ENCODE measurements around the gene CORO6. TPM values are rescaled to one million over a fixed set of nuclear protein-coding genes. Genes with fewer than 3 reads are reported as not detected.

The CORO6 gene
- total and polyA plus RNA-seq, 4 experiments from 2014 or later, result 1.6 to 2.2 TPM; not detected in 2

- H3K4me1 Mint-ChIP-seq, result peaks cover 17 to 41% (median 29%) of the 10 kb centered on the region in 4 donors
- no peaks in the 10 kb centered on the region for H3K27me3 Mint-ChIP-seq
- ChIA-PET CTCF (ENCODE audit: partially characterized antibody) (interaction anchor here (0.6 to 22.5 kb wide), 22 partner anchors 9 to 316 kb away, joined by 3 to 523 read pairs (median 3); partner anchors contain the start of genes ABHD15, ANKRD13B and TP53I13), POLR2A (ENCODE audit: partially characterized antibody) (interaction anchor here (0.7 to 6.9 kb wide), 19 partner anchors 9 to 896 kb away, joined by 3 to 127 read pairs (median 4); partner anchors contain the start of genes ABHD15, ANKRD13B, BLMH and GIT1)
- H3K27ac Mint-ChIP-seq, result peak overlapping the region; percentile 83 to 97 (median 92)
- Histone ChIP-seq H3K4me3 (ENCODE audit: low read length in 2 of 2) (peak overlapping the region; percentile 89 to 92), H3K27me3 (ENCODE audit: insufficient read depth, low read length) (no peaks in the 10 kb centered on the region), H3K4me1 (ENCODE audit: insufficient read depth, low read length) (peaks cover 57% of the 10 kb centered on the region), H3K36me3 (ENCODE audit: insufficient read depth, low read length) (no peaks in the 10 kb centered on the region), H3K9me3 (ENCODE audit: control insufficient read depth in 1 of 2, low read length in 2 of 2) (no peaks in the 10 kb centered on the region), H3K27ac (ENCODE audit: low read depth, low read length) (peak overlapping the region; percentile 47)
- no peaks in the 10 kb centered on the region for H3K9me3 Mint-ChIP-seq
- peak; percentile 82 to 86 (median 84) for DNase-seq
- H3K4me3 Mint-ChIP-seq, result peak overlapping the region; percentile 88 to 94 (median 92)
- intact Hi-C loops (cut with micrococcal nuclease), result loop anchor here (1.0 to 10.0 kb wide), 3 partner anchors 26 to 479 kb away; partner anchors contain the start of genes GIT1 and TP53I13
- H3K36me3 Mint-ChIP-seq, result peaks cover 0 to 1% of the 10 kb centered on the region in 2 donors
Observed at GRCh38 chr17:29615492-29616299, 7.0 kb downstream of the CORO6 start.

- no peaks in the 10 kb centered on the region for H3K36me3 ChIP-seq (ENCODE audit: insufficient read depth, low read length)
- CTCF ChIA-PET (ENCODE audit: partially characterized antibody), result interaction anchor here (0.6 to 22.5 kb wide), 15 partner anchors 8 to 316 kb away, joined by 3 to 523 read pairs (median 3); partner anchors contain the start of genes ABHD15, ANKRD13B and TP53I13
- POLR2A ChIA-PET (ENCODE audit: partially characterized antibody), result interaction anchor here (0.7 to 6.9 kb wide), 15 partner anchors 10 to 895 kb away, joined by 3 to 127 read pairs (median 6); partner anchors contain the start of genes ABHD15, ANKRD13B, GIT1 and NUFIP2
- Mint-ChIP-seq H3K9me3 (no peaks in the 10 kb centered on the region), H3K36me3 (peaks cover 0 to 1% of the 10 kb centered on the region in 2 donors), H3K27ac (peak overlapping the region; percentile 83 to 97 (median 92)), H3K4me3 (peak overlapping the region; percentile 88 to 94 (median 92)), H3K27me3 (no peaks in the 10 kb centered on the region), H3K4me1 (peaks cover 17 to 41% (median 29%) of the 10 kb centered on the region in 4 donors)
- intact Hi-C loops (cut with micrococcal nuclease), result loop anchor here (1.0 to 10.0 kb wide), 3 partner anchors 26 to 480 kb away; partner anchors contain the start of genes GIT1 and TP53I13
- H3K4me1 ChIP-seq (ENCODE audit: insufficient read depth, low read length), result peaks cover 57% of the 10 kb centered on the region
- no peaks in the 10 kb centered on the region for H3K27me3 ChIP-seq (ENCODE audit: insufficient read depth, low read length)
- no peaks in the 10 kb centered on the region for H3K9me3 ChIP-seq (ENCODE audit: control insufficient read depth in 1 of 2, low read length in 2 of 2)
- peak overlapping the region; percentile 47 for H3K27ac ChIP-seq (ENCODE audit: low read depth, low read length)
- H3K4me3 ChIP-seq (ENCODE audit: low read length in 2 of 2), result peak overlapping the region; percentile 89 to 92
- peak; percentile 79 to 88 (median 84) for DNase-seq
Observed at GRCh38 chr17:29615048-29615385, 7.7 kb downstream of the CORO6 start.

DNA sequence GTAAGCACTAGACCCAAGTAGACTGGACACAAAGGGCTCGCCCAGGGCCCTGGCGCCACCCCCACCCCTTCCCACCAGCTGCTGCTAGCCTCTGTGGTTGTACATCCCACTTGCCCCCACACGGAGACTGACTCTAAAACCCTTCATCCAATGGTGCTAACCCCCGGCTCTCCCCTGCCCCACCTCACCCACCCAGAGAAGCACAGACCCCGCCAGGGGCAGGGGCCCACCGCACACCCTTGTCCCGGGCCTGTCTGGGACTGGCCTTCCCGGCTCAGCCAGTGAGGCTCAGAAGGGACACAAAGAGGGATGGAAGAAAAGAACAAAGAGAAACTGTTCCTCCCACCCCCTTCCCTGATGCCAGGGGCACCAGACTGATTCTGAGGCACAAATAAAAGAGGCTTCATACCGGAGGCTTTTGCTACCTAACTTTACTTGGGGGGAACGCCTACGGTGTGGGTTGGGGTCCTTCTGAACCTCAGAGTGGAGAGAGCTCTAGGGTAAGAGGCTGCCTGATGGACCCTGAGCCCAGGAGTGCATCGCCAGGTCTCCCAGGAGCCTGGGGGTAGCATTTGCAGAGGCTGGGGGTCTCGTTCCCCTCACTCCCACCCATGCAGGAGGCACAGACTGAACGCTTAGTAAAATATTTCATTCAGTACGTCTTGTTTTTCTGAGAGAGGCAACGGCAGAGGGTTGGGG, 8.2 kb downstream of the CORO6 start:
- peak overlapping the region; percentile 83 to 97 (median 92) for H3K27ac Mint-ChIP-seq
- Histone ChIP-seq H3K36me3 (ENCODE audit: insufficient read depth, low read length) (no peaks in the 10 kb centered on the region), H3K27me3 (ENCODE audit: insufficient read depth, low read length) (no peaks in the 10 kb centered on the region), H3K4me3 (ENCODE audit: low read length in 2 of 2) (peak overlapping the region; percentile 89 to 92), H3K9me3 (ENCODE audit: control insufficient read depth in 1 of 2, low read length in 2 of 2) (no peaks in the 10 kb centered on the region), H3K27ac (ENCODE audit: low read depth, low read length) (peak overlapping the region; percentile 47), H3K4me1 (ENCODE audit: insufficient read depth, low read length) (peaks cover 57% of the 10 kb centered on the region)
- CTCF ChIA-PET (ENCODE audit: partially characterized antibody), result interaction anchor here (0.8 to 22.5 kb wide), 10 partner anchors 7 to 244 kb away, joined by 3 to 523 read pairs (median 5); partner anchors contain the start of genes ABHD15, ANKRD13B and TP53I13
- DNase-seq, result peak in 1 of 5 donors; percentile 13
- no peaks in the 10 kb centered on the region for H3K9me3 Mint-ChIP-seq
- peaks cover 0 to 1% of the 10 kb centered on the region in 2 donors for H3K36me3 Mint-ChIP-seq
- no peaks in the 10 kb centered on the region for H3K27me3 Mint-ChIP-seq
- peak overlapping the region; percentile 88 to 94 (median 92) for H3K4me3 Mint-ChIP-seq
- POLR2A ChIA-PET (ENCODE audit: partially characterized antibody), result interaction anchor here (0.7 to 6.9 kb wide), 17 partner anchors 10 to 895 kb away, joined by 3 to 127 read pairs (median 6); partner anchors contain the start of genes ABHD15, ANKRD13B, GIT1 and NUFIP2
- intact Hi-C loops (cut with micrococcal nuclease), result loop anchor here (1.0 to 10.0 kb wide), 3 partner anchors 25 to 480 kb away; partner anchors contain the start of genes GIT1 and TP53I13
- peaks cover 17 to 41% (median 29%) of the 10 kb centered on the region in 4 donors for H3K4me1 Mint-ChIP-seq

- peaks cover 17 to 41% (median 30%) of the 10 kb centered on the region in 4 donors for H3K4me1 Mint-ChIP-seq
- Histone ChIP-seq H3K9me3 (ENCODE audit: control insufficient read depth in 1 of 2, low read length in 2 of 2) (no peaks in the 10 kb centered on the region), H3K27ac (ENCODE audit: low read depth, low read length) (no peak overlapping the region), H3K36me3 (ENCODE audit: insufficient read depth, low read length) (no peaks in the 10 kb centered on the region), H3K27me3 (ENCODE audit: insufficient read depth, low read length) (no peaks in the 10 kb centered on the region), H3K4me1 (ENCODE audit: insufficient read depth, low read length) (peaks cover 57% of the 10 kb centered on the region), H3K4me3 (ENCODE audit: low read length in 2 of 2) (peak overlapping the region; percentile 44 to 57)
- ChIA-PET POLR2A (ENCODE audit: partially characterized antibody) (interaction anchor here (0.8 to 6.9 kb wide), 11 partner anchors 9 to 316 kb away, joined by 3 to 127 read pairs (median 9); partner anchors contain the start of genes ANKRD13B, GIT1 and SSH2), CTCF (ENCODE audit: partially characterized antibody) (interaction anchor here (1.0 to 22.5 kb wide), 11 partner anchors 13 to 862 kb away, joined by 3 to 523 read pairs (median 5); partner anchors contain the start of genes ABHD15, ANKRD13B and TP53I13)
- peak overlapping the region; percentile 53 to 91 (median 66) for H3K4me3 Mint-ChIP-seq
- no peaks in the 10 kb centered on the region for H3K27me3 Mint-ChIP-seq
- H3K27ac Mint-ChIP-seq, result peak overlapping the region in 1 of 7 donors; percentile 83
- no peak for DNase-seq
- no peaks in the 10 kb centered on the region for H3K9me3 Mint-ChIP-seq
- intact Hi-C loops (cut with micrococcal nuclease), result loop anchor here (1.0 to 10.0 kb wide), 2 partner anchors 34 to 481 kb away; no protein-coding TSS in a partner anchor
- peaks cover 0 to 1% of the 10 kb centered on the region in 2 donors for H3K36me3 Mint-ChIP-seq
Observed at GRCh38 chr17:29613856-29614255, 8.9 kb downstream of the CORO6 start.

GRCh38 chr17:29613352-29613837, 9.3 kb downstream of the CORO6 start:
- Mint-ChIP-seq H3K4me3 (peak overlapping the region in 7 of 8 donors; percentile 54 to 79 (median 61)), H3K9me3 (no peaks in the 10 kb centered on the region), H3K4me1 (peaks cover 17 to 41% (median 30%) of the 10 kb centered on the region in 4 donors), H3K27me3 (no peaks in the 10 kb centered on the region), H3K36me3 (peaks cover 0 to 1% of the 10 kb centered on the region in 2 donors), H3K27ac (peak overlapping the region in 1 of 7 donors; percentile 83)
- intact Hi-C loops (cut with micrococcal nuclease), result loop anchor here (1.0 to 10.0 kb wide), 2 partner anchors 33 to 481 kb away; no protein-coding TSS in a partner anchor
- Histone ChIP-seq H3K9me3 (ENCODE audit: control insufficient read depth in 1 of 2, low read length in 2 of 2) (no peaks in the 10 kb centered on the region), H3K36me3 (ENCODE audit: insufficient read depth, low read length) (no peaks in the 10 kb centered on the region), H3K4me3 (ENCODE audit: low read length in 2 of 2) (peak overlapping the region; percentile 44 to 57), H3K27ac (ENCODE audit: low read depth, low read length) (no peak overlapping the region), H3K4me1 (ENCODE audit: insufficient read depth, low read length) (peaks cover 54% of the 10 kb centered on the region), H3K27me3 (ENCODE audit: insufficient read depth, low read length) (no peaks in the 10 kb centered on the region)
- POLR2A ChIA-PET (ENCODE audit: partially characterized antibody), result interaction anchor here (0.8 to 6.9 kb wide), 10 partner anchors 9 to 147 kb away, joined by 3 to 127 read pairs (median 8); partner anchors contain the start of genes ANKRD13B and GIT1
- DNase-seq, result peak; percentile 87 to 92 (median 89)
- CTCF ChIA-PET (ENCODE audit: partially characterized antibody), result interaction anchor here (0.7 to 22.5 kb wide), 16 partner anchors 9 to 863 kb away, joined by 3 to 523 read pairs (median 5); partner anchors contain the start of genes ABHD15, ANKRD13B and TP53I13

Measured in CD4-positive, alpha-beta memory T cell (primary cell).